Upper lobe of right lung (tissue), 1 donor: ENCODE measurements around the gene ARHGAP24. TPM values are rescaled to one million over a fixed set of nuclear protein-coding genes. Genes with fewer than 3 reads are reported as not detected.
"Not testable (repeated sequence)": the region's sequence is repeated elsewhere in the genome, so short reads cannot be mapped to it uniquely, and the experiment has no call there.

Experiments used
- ATAC-seq: fragments of 200-7000 bp; cut with Tn5 transposase; one replicate; pipeline ENCODE4 v1.9.1; 2020; ENCODE audit warnings: mild to moderate bottlenecking, moderate library complexity
- DNase-seq: peaks from one replicate; pipeline ENCODE4 v3.0.0-alpha.2; 2020
- H3K27ac ChIP-seq: fragments of 200-600 bp; one replicate; pipeline ENCODE4 v1.8.0; 2022
- H3K27me3 ChIP-seq: fragments of 200-600 bp; one replicate; pipeline ENCODE4 v1.8.0; 2022; ENCODE audit warnings: mild to moderate bottlenecking
- H3K36me3 ChIP-seq: fragments of 200-600 bp; one replicate; pipeline ENCODE4 v1.8.0; 2022
- H3K4me1 ChIP-seq: fragments of 200-600 bp; one replicate; pipeline ENCODE4 v1.8.0; 2022
- H3K4me3 ChIP-seq: fragments of 200-600 bp; one replicate; pipeline ENCODE4 v1.8.0; 2022; ENCODE audit warnings: mild to moderate bottlenecking
- H3K9me3 ChIP-seq: fragments of 200-600 bp; one replicate; pipeline ENCODE4 v1.8.0; 2022
- intact Hi-C: fragments of 100-400 bp; cut with DNase I; formaldehyde crosslinking; loops from one replicate; pipeline ENCODE4 v1.11.0; 2022
- total RNA-seq: library from RNA; stranded (reverse); fragmentation: NEBNext Ultra II Directional; extraction: Animal tissue kit (Norgen Biotek cat#: 25700); gene quantifications from one replicate; pipeline ENCODE4 v1.2.1, GENCODE V29; 2021
- TF ChIP-seq, protein P1 (sequence below): fragments of 200-600 bp; IDR thresholded peaks from one replicate; pipeline ENCODE4 v1.8.0; 2022; ENCODE audit warnings: antibody characterized with exemption
- donor health status: DM: no; HTN: yes; CAD: no; lungs with severe emphysema.

Gene ARHGAP24
- total RNA-seq, 1 donor from 2014 or later, result 29.8 TPM

- Histone ChIP-seq H3K4me1 (peaks cover 17% of the 10 kb centered on the region), H3K4me3 (no peak overlapping the region), H3K9me3 (no peaks in the 10 kb centered on the region), H3K36me3 (no peaks in the 10 kb centered on the region), H3K27ac (no peak overlapping the region), H3K27me3 (no peaks in the 10 kb centered on the region)
- intact Hi-C loops, result no loop called here
- DNase-seq, result no peak
- ATAC-seq, result no peak
- TF ChIP-seq, protein P1, sequence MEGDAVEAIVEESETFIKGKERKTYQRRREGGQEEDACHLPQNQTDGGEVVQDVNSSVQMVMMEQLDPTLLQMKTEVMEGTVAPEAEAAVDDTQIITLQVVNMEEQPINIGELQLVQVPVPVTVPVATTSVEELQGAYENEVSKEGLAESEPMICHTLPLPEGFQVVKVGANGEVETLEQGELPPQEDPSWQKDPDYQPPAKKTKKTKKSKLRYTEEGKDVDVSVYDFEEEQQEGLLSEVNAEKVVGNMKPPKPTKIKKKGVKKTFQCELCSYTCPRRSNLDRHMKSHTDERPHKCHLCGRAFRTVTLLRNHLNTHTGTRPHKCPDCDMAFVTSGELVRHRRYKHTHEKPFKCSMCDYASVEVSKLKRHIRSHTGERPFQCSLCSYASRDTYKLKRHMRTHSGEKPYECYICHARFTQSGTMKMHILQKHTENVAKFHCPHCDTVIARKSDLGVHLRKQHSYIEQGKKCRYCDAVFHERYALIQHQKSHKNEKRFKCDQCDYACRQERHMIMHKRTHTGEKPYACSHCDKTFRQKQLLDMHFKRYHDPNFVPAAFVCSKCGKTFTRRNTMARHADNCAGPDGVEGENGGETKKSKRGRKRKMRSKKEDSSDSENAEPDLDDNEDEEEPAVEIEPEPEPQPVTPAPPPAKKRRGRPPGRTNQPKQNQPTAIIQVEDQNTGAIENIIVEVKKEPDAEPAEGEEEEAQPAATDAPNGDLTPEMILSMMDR, result no peak
These were observed 25.3 kb downstream of the ARHGAP24 start for GRCh38 chr4:85500110-85500867.

- H3K4me1 ChIP-seq, result peaks cover 17% of the 10 kb centered on the region
- H3K27me3 ChIP-seq, intact Hi-C loops, H3K27ac ChIP-seq, ATAC-seq, DNase-seq, H3K4me3 ChIP-seq, H3K9me3 ChIP-seq, H3K36me3 ChIP-seq: not testable (repeated sequence)
These were observed 26.2 kb downstream of the ARHGAP24 start for GRCh38 chr4:85501145-85501544.

DNA sequence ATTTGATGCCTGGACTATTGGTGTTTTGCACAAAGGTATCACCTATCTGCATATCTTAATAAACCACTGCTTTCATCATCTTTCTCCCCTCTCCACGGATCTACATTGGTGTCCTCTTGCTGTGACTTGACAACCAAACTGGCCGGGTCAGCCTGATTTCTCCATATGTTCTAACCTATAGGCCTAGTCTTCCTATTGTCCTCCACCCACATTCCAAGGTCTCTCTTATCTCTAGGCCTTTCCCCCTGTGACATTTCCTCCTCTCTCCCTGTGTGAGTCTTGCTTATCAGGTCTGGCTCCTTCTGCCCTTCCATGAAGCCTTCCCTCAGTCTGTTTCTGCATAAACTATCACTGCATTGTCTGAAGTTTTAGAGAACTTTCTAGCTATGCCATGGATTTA is 33.7 kb downstream of the ARHGAP24 start:
- intact Hi-C loops, result no loop called here
- TF ChIP-seq, protein P1, result no peak
- Histone ChIP-seq H3K36me3 (no peaks in the 10 kb centered on the region), H3K4me1 (no peaks in the 10 kb centered on the region), H3K9me3 (no peaks in the 10 kb centered on the region), H3K27me3 (no peaks in the 10 kb centered on the region), H3K27ac (no peak overlapping the region), H3K4me3 (no peak overlapping the region)
- no peak for ATAC-seq
- DNase-seq, result no peak

DNA sequence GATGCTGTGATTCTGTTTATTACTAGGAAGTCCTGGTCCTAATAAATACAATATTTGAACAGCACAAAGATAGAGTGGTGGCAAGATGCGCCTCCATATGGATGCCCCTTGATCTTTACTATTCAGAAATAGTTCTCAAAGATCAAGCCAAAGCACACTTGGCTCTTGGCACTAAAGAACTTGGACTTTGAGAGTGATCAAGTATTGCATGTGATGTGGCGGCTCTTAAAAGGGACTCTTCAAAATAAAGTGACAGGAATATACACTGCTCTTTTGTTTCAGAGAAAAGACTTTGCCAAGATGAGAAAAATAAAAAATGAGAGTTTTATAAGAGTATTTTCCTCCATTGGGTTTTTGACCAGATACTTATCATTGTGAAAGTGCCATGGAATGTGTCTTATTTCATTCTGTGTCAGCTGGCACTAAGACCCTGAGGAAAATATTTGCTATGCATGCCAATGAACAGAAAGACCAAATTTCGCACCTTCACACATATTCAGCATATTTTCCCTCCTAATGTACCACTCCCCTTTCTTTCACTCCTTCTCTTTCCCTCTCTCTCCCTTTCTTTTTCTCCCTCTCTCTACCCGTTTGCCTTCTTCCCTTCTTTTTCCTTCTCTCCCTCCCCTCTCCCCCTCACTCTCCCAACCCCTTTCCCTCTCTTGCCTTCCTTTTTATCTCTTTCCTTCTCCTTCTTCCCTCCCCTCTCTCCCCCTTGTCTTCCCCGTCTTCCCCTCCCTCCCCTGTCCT is 35.1 kb downstream of the ARHGAP24 start:
- Histone ChIP-seq H3K4me3 (no peak overlapping the region), H3K27me3 (no peaks in the 10 kb centered on the region), H3K27ac (no peak overlapping the region), H3K36me3 (no peaks in the 10 kb centered on the region), H3K4me1 (no peaks in the 10 kb centered on the region), H3K9me3 (no peaks in the 10 kb centered on the region)
- DNase-seq (no peak), ATAC-seq (no peak)
- intact Hi-C loops, result no loop called here
- TF ChIP-seq, protein P1, result no peak

DNA sequence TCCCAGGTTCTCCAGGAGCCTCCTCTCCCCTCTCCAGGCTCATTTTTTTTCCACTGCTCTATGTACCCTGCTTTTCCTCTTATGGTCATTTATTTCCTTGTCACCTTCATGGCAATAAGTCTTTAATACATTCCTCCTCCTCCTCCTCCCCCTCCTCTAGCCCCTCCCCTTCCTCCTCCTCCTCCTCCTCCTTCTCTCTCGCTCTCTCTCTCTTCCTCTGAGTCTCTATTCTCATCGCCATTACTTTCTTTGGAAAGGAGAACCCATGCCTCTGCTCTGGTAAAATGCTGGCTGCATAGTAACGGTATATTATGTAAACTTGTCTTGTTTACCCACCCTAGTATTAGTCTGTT is 35.7 kb downstream of the ARHGAP24 start:
- TF ChIP-seq, protein P1, result no peak
- Histone ChIP-seq H3K27ac (no peak overlapping the region), H3K27me3 (no peaks in the 10 kb centered on the region), H3K4me1 (no peaks in the 10 kb centered on the region), H3K4me3 (no peak overlapping the region), H3K36me3 (no peaks in the 10 kb centered on the region), H3K9me3 (no peaks in the 10 kb centered on the region)
- ATAC-seq (no peak), DNase-seq (no peak)
- intact Hi-C loops, result no loop called here

DNA sequence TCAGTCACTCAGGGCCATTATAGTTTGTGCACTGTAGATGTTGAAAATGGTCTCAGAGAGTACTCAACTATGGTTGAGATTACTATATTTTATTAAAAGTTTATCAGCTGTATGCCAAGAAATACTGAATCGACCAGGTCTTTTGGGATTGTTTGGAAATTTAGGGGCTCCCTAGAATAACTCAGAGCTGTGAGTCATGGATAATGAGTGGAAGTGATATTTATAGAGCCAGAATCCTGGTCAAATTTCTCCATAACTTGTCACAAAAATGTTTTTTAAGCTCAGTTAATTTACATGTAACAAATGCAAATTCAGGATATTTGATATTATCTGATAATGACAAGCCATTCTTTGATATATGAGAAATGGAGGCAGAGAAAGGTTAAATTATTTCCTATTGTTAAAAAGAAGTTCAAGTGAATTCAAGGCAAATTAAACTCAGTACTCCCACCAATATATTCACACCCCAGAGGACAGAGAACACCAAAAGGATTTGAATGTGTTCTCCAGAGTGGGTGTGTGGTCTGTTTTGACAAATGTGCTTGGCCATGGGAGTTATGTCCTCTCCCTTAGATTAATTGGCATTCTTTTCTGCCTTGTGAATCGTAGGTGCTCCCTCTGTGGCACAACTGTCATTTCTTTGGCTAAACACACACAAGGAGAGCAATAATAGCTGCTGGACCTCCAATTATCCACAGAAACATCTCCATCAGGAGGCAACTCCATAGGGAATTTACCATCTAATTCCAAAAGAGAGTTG is 37.7 kb downstream of the ARHGAP24 start:
- no peaks in the 10 kb centered on the region for H3K27me3 ChIP-seq
- no peaks in the 10 kb centered on the region for H3K36me3 ChIP-seq
- no peaks in the 10 kb centered on the region for H3K4me1 ChIP-seq
- no peak for DNase-seq
- TF ChIP-seq, protein P1, result no peak
- ATAC-seq, result no peak
- intact Hi-C loops, result no loop called here
- H3K4me3 ChIP-seq, result no peak overlapping the region
- H3K9me3 ChIP-seq, result no peaks in the 10 kb centered on the region
- H3K27ac ChIP-seq, result no peak overlapping the region
